HK-2 (cell line): ENCODE results near the gene CEBPA.

Experiments used
- DNase-seq: peaks from one replicate; pipeline ENCODE4 v3.0.0-alpha.2; 2018; ENCODE audit not compliant: unreplicated experiment

The CEBPA gene

DNA sequence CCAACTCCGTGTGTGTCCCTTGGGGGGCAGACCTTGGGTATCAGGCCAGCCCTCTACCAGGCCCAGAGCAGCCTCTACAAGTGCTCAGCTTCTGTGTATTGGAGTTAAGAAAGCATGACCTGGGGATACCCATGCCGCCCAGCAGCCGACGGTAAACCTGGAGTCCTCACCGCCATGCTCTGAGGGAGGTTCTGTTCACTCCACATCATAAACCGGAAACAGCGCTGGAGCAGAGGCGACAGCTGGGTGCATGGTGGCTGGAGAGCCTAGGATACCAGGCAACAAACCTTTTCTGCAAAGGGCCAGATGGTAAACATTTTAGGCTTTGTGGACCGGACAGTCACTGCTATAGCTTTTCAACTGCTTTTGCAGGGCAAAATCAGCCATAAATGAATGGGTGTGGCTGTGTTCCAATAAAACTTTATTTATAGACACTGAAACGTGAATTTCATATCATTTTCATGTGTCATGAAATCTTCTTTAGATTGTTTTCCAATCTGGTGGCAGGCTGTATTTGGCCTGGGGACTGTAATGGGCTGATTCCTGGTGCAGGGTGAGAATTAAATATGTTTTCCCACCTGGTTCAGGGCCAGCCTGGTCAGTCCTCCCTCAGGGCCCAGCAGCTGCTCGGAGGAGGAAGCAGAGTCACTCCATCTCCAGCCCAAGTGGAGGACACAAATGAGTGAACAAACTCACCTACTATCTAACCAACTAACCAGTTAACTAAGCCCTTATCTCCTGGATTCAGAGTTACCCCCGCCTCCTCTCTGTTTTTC lies 30.9 kb downstream of the CEBPA start:
- no peak for DNase-seq

GRCh38 chr19:33270769-33271168 lies 31.6 kb downstream of the CEBPA start:
- DNase-seq: no peak

- DNase-seq: no peak
Measured at GRCh38 chr19:33269016-33269415, 33.3 kb downstream of the CEBPA start.

DNA sequence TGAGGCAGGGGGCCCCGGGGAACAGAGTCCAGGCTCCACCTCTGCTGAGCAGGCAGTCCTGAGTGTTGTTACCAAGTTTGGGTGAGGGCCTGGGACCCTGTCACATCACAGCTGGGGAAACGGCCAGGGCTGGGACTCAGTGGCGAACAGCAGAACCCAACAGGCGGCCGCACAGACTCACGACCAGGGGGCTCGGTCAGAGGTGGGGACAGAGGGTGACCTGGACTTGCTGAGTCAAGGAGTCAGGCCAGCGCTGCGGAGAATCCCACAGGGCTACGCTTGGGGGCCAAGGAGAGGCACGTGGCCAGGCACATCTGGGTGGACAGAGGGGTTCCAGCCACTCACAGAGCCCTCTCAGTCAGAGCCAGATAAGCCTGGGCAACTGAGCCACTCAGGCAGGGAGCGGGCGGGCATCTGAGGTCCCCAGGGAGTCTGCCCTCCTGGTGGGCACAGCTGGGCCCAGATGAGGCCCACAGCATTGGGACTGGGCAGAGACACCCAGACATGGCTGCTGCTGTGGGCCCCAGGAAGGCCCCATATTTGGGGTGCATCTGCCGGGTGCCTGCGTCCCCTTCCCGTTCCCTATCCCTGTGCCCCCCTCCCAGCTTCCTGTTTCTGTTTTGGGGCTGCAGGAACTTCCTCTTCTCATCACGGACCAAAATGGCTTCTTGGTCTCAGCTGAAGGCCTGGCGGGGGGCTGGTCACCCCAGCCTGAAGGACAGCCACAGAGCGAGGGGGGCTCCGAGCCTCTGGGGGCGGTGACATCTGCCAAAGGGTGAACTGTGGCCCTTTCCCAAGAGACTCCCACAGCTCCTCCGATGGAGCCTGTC lies 34.0 kb downstream of the CEBPA start:
- no peak for DNase-seq

- no peak for DNase-seq
Measured at GRCh38 chr19:33267706-33268105, 34.6 kb downstream of the CEBPA start.

DNA sequence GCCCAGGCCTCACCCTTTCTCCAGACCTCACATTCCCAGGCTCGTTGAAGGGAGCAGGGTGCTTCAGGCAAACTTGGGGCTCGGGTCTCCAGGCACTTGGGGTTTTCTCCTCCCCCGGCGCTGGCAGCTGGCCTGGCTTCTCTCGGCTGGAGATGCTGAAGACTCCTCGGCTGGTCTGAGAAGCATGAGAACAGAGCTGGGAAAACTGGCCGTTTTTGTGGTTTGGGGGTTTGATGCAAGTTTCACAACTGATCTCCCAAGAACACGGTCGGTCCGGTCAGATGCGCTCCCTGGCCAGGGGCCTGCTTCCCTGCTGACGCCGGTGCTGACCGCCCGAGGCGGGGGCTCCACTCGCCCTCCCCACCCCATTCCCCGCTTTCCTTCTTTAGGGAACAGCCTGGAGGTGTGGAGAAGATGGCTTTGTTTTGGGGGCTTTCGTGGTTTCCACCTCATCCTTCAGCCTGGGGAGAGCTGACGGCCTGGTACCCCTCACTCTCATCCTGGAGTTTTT lies 35.3 kb downstream of the CEBPA start:
- DNase-seq: no peak

- no peak for DNase-seq
Measured at GRCh38 chr19:33264881-33265445, 37.4 kb downstream of the CEBPA start.

- DNase-seq: no peak
Measured at GRCh38 chr19:33263325-33264023, 38.9 kb downstream of the CEBPA start.

GRCh38 chr19:33261511-33262189 lies 40.7 kb downstream of the CEBPA start:
- no peak for DNase-seq

- DNase-seq: no peak
Measured at GRCh38 chr19:33260628-33261418, 41.5 kb downstream of the CEBPA start.

DNA sequence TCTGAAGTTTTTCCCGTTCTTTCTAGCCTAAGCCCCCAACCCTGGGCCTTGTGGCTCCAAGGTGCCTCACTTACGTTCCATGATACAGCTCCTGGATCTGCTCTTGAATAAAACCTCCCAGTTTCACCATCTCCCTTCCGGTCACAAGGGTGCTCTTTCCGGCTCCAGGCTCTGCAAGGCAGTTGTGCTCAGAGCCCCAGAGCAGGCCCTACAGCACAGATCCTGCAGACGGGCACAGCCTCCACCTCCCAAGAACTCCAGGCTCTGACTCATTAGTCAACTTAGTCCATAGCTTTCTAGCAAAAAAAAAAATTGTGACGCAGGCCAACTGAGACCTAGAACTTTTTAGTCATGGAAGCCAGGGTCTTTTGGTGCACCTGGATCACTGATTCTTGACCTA lies 42.8 kb downstream of the CEBPA start:
- no peak for DNase-seq

DNA sequence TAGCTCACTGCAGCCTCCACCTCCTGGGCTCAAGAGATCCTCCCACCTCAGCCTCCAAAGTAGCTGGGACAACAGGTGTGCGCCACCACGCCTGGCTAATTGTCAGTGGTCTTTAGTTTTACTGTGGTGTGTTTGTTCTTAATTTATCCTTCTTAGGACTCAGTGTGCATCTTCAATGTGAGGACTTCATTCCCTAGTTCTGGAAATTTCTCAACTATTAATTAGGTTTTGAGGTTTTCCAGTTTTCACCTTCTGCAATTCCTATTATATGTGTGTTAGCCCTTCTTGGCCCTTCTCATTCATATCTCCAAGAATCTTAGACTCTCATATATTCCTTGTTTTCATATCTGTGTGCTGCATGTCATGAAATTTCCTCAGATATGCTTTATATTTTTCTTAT lies 44.5 kb downstream of the CEBPA start:
- no peak for DNase-seq

DNA sequence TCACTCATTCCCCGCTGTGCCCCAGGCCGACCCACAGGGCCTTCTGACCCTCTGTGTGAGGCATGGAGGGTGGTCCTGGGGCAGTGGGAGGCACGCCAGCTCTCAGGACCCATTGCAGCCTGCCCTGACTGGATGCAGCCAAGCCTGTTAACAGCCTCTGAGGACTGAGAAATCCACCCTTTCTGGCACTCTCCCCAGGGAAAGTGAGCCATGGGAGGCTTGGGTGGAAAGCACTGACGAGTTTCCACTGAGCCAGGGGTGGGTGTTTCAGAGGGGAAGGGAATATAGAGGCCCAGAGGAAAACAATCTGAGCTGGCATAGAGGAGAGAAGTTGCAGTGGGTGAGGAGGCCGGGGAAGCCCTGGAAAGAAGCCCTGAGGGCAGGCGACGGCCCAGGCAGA lies 46.1 kb downstream of the CEBPA start:
- DNase-seq: no peak

- DNase-seq: no peak
Measured at GRCh38 chr19:33255781-33256180, 46.6 kb downstream of the CEBPA start.

- no peak for DNase-seq
Measured at GRCh38 chr19:33254245-33254824, 48.0 kb downstream of the CEBPA start.

- DNase-seq: no peak
Measured at GRCh38 chr19:33252971-33253370, 49.4 kb downstream of the CEBPA start.

DNA sequence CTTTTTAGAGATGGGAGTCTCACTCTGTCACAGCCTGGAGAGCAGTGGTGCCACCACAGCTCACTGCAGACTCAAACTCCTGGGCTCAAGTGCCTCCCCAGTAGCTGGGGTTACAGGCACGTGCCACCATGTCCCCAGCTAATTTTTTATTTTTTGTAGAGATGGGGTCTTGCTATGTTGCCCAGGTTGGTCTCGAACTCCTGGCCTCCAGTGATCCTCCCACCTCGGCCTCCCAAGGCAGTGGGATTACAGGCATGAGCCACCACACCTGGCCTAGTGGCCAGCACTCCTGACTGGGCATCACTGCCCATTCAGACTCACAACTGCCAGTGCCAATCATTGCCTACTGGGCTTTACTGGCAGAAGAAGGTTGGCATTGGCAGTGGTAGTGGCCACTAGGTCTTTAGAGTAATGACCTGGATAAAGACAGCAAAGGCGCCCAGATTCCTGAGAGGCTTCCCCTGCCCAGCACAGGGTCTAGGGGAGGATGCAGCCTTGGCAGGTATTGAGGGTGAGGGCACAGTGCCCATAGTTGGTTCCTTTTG lies 49.8 kb downstream of the CEBPA start:
- DNase-seq: no peak

- DNase-seq: no peak
Measured at GRCh38 chr19:33251526-33252090, 50.7 kb downstream of the CEBPA start.

GRCh38 chr19:33251076-33251475 lies 51.3 kb downstream of the CEBPA start:
- no peak for DNase-seq

- DNase-seq: no peak
Measured at GRCh38 chr19:33250500-33250899, 51.8 kb downstream of the CEBPA start.
